ENCODE measurements around the gene ZNF705A. TPM values are rescaled to one million over a fixed set of nuclear protein-coding genes. Genes with fewer than 3 reads are reported as not detected.
"Not testable (repeated sequence)": the region's sequence is repeated elsewhere in the genome, so short reads cannot be mapped to it uniquely, and the experiment has no call there.

Gene ZNF705A
- total RNA-seq, 1 experiment from 2014 or later, result not detected

GRCh38 chr12:8226992-8227731 lies 70.3 kb downstream of the ZNF705A start, which contains the start of gene FAM90A1:
Gene FAM90A1, minus strand, starts transcription at chr12:8227618. Its CDS starts 2,786 bp downstream, at chr12:8224832.
- not testable (repeated sequence) for BruUV-seq (replicated peaks); H2AFZ ChIP-seq (ENCODE audit: low read depth, low read length, poor library complexity, severe bottlenecking)
- peak within 1 kb of the TSS; percentile 40 to 51 for H3K4me3 ChIP-seq (replicated peaks in 1 of 2; ENCODE audit: low read depth in 1 of 2, low read length in 2 of 2)

DNA sequence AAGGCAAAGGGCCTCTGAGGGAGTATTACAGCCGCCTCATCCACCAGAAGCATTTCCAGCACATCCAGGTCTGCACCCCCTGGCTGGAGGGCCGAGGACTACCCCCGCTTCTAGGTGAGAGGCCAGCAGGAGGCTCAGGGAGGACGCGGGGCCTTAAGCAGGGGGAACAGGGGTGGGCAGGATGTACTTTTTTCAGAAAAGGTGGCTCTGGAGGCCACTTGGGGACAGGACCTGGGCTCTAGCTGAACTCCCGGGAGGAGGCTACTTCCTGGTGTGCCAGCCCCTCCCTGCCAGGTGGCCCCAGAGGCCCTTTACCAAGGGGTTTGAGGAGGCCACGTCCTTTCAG lies 70.9 kb downstream of the ZNF705A start:
- H2AFZ ChIP-seq (ENCODE audit: low read depth, low read length, poor library complexity, severe bottlenecking); H3K36me3 ChIP-seq (ENCODE audit: control insufficient read depth in 1 of 2, insufficient read depth in 2 of 2, low read length in 2 of 2); RAD21 ChIA-PET (ENCODE audit: low non-redundant PET in 1 of 2, low total read pairs in 2 of 2, uncharacterized antibody in 2 of 2, unreplicated experiment in 2 of 2); CTCF ChIA-PET; DNase-seq (ENCODE audit: low read depth, low spot score); H3K9me2 ChIP-seq (ENCODE audit: insufficient read depth); ATAC-seq; H4K20me1 ChIP-seq (ENCODE audit: insufficient read depth); H3K27me3 ChIP-seq (ENCODE audit: insufficient read depth, low read length); H3K9me3 ChIP-seq (ENCODE audit: control insufficient read depth in 1 of 2, insufficient read depth in 1 of 2, low read depth in 1 of 2, low read length in 2 of 2); intact Hi-C loops (cut with micrococcal nuclease); POLR2A ChIA-PET; H3K79me2 ChIP-seq (ENCODE audit: insufficient read depth, low read length): not testable (repeated sequence)
- Histone ChIP-seq H3K9ac (ENCODE audit: low read length) (peak overlapping the region; percentile 57), H3K4me1 (ENCODE audit: control insufficient read depth in 1 of 2, insufficient read depth in 2 of 2, low read length in 2 of 2) (peaks cover 0 to 12% of the 10 kb centered on the region in 2 experiments; a peak in 1 of 4 replicates), H3K4me3 (replicated peaks in 1 of 2; ENCODE audit: low read depth in 1 of 2, low read length in 2 of 2) (peak overlapping the region; percentile 40 to 51), H3K4me2 (ENCODE audit: low read length) (peak overlapping the region; percentile 60), H3K27ac (ENCODE audit: low read depth, low read length) (peak overlapping the region; percentile 28; the same call in 1 of the 2 replicates)
- TSS peak; percentile 57 for BruUV-seq (replicated peaks)

More at GRCh38 chr12:8226992-8227731, 70.3 kb downstream of the ZNF705A start, which contains the start of gene FAM90A1:
- Histone ChIP-seq H3K4me2 (ENCODE audit: low read length) (peak within 1 kb of the TSS; percentile 60), H3K4me1 (ENCODE audit: control insufficient read depth in 1 of 2, insufficient read depth in 2 of 2, low read length in 2 of 2) (peaks cover 0 to 12% of the 10 kb centered on the region in 2 experiments; a peak in 1 of 4 replicates), H3K9ac (ENCODE audit: low read length) (peak within 1 kb of the TSS; percentile 57), H3K27ac (ENCODE audit: low read depth, low read length) (peak within 1 kb of the TSS; percentile 28; the same call in 1 of the 2 replicates)
- H4K20me1 ChIP-seq (ENCODE audit: insufficient read depth); H3K9me2 ChIP-seq (ENCODE audit: insufficient read depth); H3K36me3 ChIP-seq (ENCODE audit: control insufficient read depth in 1 of 2, insufficient read depth in 2 of 2, low read length in 2 of 2); H3K79me2 ChIP-seq (ENCODE audit: insufficient read depth, low read length); H3K9me3 ChIP-seq (ENCODE audit: control insufficient read depth in 1 of 2, insufficient read depth in 1 of 2, low read depth in 1 of 2, low read length in 2 of 2); POLR2A ChIA-PET; ATAC-seq; CTCF ChIA-PET; H3K27me3 ChIP-seq (ENCODE audit: insufficient read depth, low read length); DNase-seq (ENCODE audit: low read depth, low spot score); RAD21 ChIA-PET (ENCODE audit: low non-redundant PET in 1 of 2, low total read pairs in 2 of 2, uncharacterized antibody in 2 of 2, unreplicated experiment in 2 of 2); intact Hi-C loops (cut with micrococcal nuclease): not testable (repeated sequence)
- TF ChIP-seq, protein P1, sequence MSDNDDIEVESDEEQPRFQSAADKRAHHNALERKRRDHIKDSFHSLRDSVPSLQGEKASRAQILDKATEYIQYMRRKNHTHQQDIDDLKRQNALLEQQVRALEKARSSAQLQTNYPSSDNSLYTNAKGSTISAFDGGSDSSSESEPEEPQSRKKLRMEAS (IDR thresholded peaks at IDR 0.05), result peak; percentile 70

DNA sequence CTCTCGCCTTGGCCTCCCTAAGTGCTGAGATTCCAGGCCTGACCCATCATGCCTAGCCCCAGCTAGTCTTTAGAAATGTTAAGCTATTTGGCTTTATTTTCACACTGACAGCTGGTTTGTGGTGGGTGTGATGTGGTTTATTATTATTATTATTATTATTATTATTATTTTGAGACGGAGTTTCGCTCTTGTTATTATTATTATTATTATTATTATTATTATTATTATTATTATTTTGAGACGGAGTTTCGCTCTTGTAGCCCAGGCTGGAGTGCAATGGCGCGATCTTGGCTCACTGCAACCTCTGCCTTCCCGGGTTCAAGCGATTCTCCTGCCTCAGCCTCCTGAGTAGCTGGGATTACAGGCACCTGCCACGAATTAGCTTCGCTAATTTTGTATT lies 71.8 kb downstream of the ZNF705A start:
- RAD21 ChIA-PET (ENCODE audit: low non-redundant PET in 1 of 2, low total read pairs in 2 of 2, uncharacterized antibody in 2 of 2, unreplicated experiment in 2 of 2); POLR2A ChIA-PET; BruUV-seq (replicated peaks): not testable (repeated sequence)

DNA sequence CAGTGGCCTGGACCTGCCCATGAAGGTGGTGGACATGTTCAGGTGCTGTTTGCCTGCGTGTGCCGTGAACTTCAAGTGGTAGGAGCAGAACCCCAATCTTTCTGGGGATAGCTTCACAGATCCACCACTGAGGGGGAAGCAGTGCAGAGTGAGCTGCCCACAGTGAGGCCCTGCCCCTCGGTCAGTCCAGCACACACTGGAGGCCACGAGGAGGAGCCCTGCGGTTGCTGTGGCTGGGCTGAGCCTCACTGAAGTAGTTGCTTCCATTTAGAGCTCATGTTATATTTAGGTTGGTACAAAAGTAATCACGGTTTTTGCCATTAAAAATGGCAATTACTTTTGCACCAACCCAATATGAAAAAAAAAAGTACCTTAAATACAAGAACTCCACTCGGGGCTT lies 72.7 kb downstream of the ZNF705A start:
- intact Hi-C loops (cut with micrococcal nuclease); H3K27ac ChIP-seq (ENCODE audit: low read depth, low read length); H4K20me1 ChIP-seq (ENCODE audit: insufficient read depth); H3K4me3 ChIP-seq (replicated peaks in 1 of 2; ENCODE audit: low read depth in 1 of 2, low read length in 2 of 2); H3K9ac ChIP-seq (ENCODE audit: low read length); CTCF ChIA-PET; DNase-seq (ENCODE audit: low read depth, low spot score); H3K4me2 ChIP-seq (ENCODE audit: low read length); H2AFZ ChIP-seq (ENCODE audit: low read depth, low read length, poor library complexity, severe bottlenecking); H3K27me3 ChIP-seq (ENCODE audit: insufficient read depth, low read length); H3K9me3 ChIP-seq (ENCODE audit: control insufficient read depth in 1 of 2, insufficient read depth in 1 of 2, low read depth in 1 of 2, low read length in 2 of 2); H3K36me3 ChIP-seq (ENCODE audit: control insufficient read depth in 1 of 2, insufficient read depth in 2 of 2, low read length in 2 of 2); POLR2A ChIA-PET; ATAC-seq; H3K9me2 ChIP-seq (ENCODE audit: insufficient read depth); RAD21 ChIA-PET (ENCODE audit: low non-redundant PET in 1 of 2, low total read pairs in 2 of 2, uncharacterized antibody in 2 of 2, unreplicated experiment in 2 of 2); H3K79me2 ChIP-seq (ENCODE audit: insufficient read depth, low read length): not testable (repeated sequence)
- TSS peak; percentile 30 for BruUV-seq (replicated peaks)
- H3K4me1 ChIP-seq (ENCODE audit: control insufficient read depth in 1 of 2, insufficient read depth in 2 of 2, low read length in 2 of 2), result peaks cover 0 to 12% of the 10 kb centered on the region in 2 experiments; a peak in 1 of 4 replicates

More for the DNA sequence above, 71.8 kb downstream of the ZNF705A start:
- H4K20me1 ChIP-seq (ENCODE audit: insufficient read depth); H3K27ac ChIP-seq (ENCODE audit: low read depth, low read length); H3K4me3 ChIP-seq (replicated peaks in 1 of 2; ENCODE audit: low read depth in 1 of 2, low read length in 2 of 2); H3K9me2 ChIP-seq (ENCODE audit: insufficient read depth); ATAC-seq; H2AFZ ChIP-seq (ENCODE audit: low read depth, low read length, poor library complexity, severe bottlenecking); DNase-seq (ENCODE audit: low read depth, low spot score); CTCF ChIA-PET; H3K9me3 ChIP-seq (ENCODE audit: control insufficient read depth in 1 of 2, insufficient read depth in 1 of 2, low read depth in 1 of 2, low read length in 2 of 2); H3K9ac ChIP-seq (ENCODE audit: low read length); H3K36me3 ChIP-seq (ENCODE audit: control insufficient read depth in 1 of 2, insufficient read depth in 2 of 2, low read length in 2 of 2); H3K27me3 ChIP-seq (ENCODE audit: insufficient read depth, low read length); H3K4me2 ChIP-seq (ENCODE audit: low read length); H3K79me2 ChIP-seq (ENCODE audit: insufficient read depth, low read length); intact Hi-C loops (cut with micrococcal nuclease): not testable (repeated sequence)
- H3K4me1 ChIP-seq (ENCODE audit: control insufficient read depth in 1 of 2, insufficient read depth in 2 of 2, low read length in 2 of 2), result peaks cover 0 to 12% of the 10 kb centered on the region in 2 experiments; a peak in 1 of 4 replicates

Data from HCT116 (cell line).